H9 (cell line): ENCODE data around the gene SENP7. TPM values are rescaled to one million over a fixed set of nuclear protein-coding genes. Genes with fewer than 3 reads are reported as not detected.
A peak's percentile ranks its signal among the peaks of the same experiment; 100 is the strongest.

Experiments
- DNase-seq: peaks from one replicate; pipeline ENCODE4 v3.0.0-alpha.2; 2017
- H2AFZ ChIP-seq: one replicate; pipeline ENCODE4 v1.6.1; 2013; ENCODE audit warnings: mild to moderate bottlenecking, low read length, control low read depth, moderate library complexity
- H2AK5ac ChIP-seq: 2 replicates; pipeline ENCODE4 v1.6.1; 2013; ENCODE audit warnings: low read length, control low read depth, mixed read lengths; ENCODE audit not compliant: insufficient read length
- H2BK120ac ChIP-seq: one replicate; pipeline ENCODE4 v1.6.1; 2013; ENCODE audit warnings: low read depth, mild to moderate bottlenecking, low read length, control low read depth, inconsistent platforms; ENCODE audit not compliant: poor library complexity, severe bottlenecking
- H2BK12ac ChIP-seq: 2 replicates; pipeline ENCODE4 v1.6.1; 2013; ENCODE audit warnings: low read length, control low read depth, mixed read lengths, low read depth; ENCODE audit not compliant: insufficient read length
- H2BK15ac ChIP-seq: 2 replicates; pipeline ENCODE4 v1.6.1; 2013; ENCODE audit warnings: low read depth, low read length, control low read depth
- H2BK20ac ChIP-seq: one replicate; pipeline ENCODE4 v1.6.1; 2013; ENCODE audit warnings: low read depth, mild to moderate bottlenecking, low read length, control low read depth, inconsistent platforms; ENCODE audit not compliant: poor library complexity, severe bottlenecking
- H2BK5ac ChIP-seq: 2 replicates; pipeline ENCODE4 v1.6.1; 2013; ENCODE audit warnings: low read length, control low read depth, mixed read lengths; ENCODE audit not compliant: insufficient read length
- H3K14ac ChIP-seq: 2 replicates; pipeline ENCODE4 v1.6.1; 2013; ENCODE audit warnings: low read length, control low read depth; ENCODE audit not compliant: insufficient read depth
- H3K18ac ChIP-seq: 2 replicates; pipeline ENCODE4 v1.6.1; 2013; ENCODE audit warnings: low read depth, mild to moderate bottlenecking, mixed read lengths, low read length, control low read depth; ENCODE audit not compliant: insufficient read length
- H3K23ac ChIP-seq: 2 replicates; pipeline ENCODE4 v1.6.1; 2013; ENCODE audit warnings: low read length, control low read depth, mixed read lengths, low read depth; ENCODE audit not compliant: insufficient read length
- H3K23me2 ChIP-seq: 2 replicates; pipeline ENCODE4 v1.6.1; 2013; ENCODE audit warnings: low read depth, mild to moderate bottlenecking, mixed read lengths, low read length, control low read depth; ENCODE audit not compliant: insufficient read length, poor library complexity, severe bottlenecking
- H3K27ac ChIP-seq: 2 replicates; pipeline ENCODE4 v1.5.1; 2013; ENCODE audit warnings: low read length, control low read depth, mixed read lengths, low read depth; ENCODE audit not compliant: insufficient read length
- H3K27me3 ChIP-seq: 2 replicates; pipeline ENCODE4 v1.6.1; 2013; ENCODE audit warnings: low read length, control low read depth, inconsistent platforms; ENCODE audit not compliant: insufficient read depth
- H3K4ac ChIP-seq: 2 replicates; pipeline ENCODE4 v1.6.1; 2013; ENCODE audit warnings: low read depth, mild to moderate bottlenecking, control low read depth, inconsistent platforms, low read length, moderate library complexity
- H3K4me1 ChIP-seq: 2 replicates; pipeline ENCODE4 v1.6.1; 2013; ENCODE audit warnings: low read length, control low read depth, inconsistent platforms; ENCODE audit not compliant: insufficient read depth
- H3K4me2 ChIP-seq: 2 replicates; pipeline ENCODE4 v1.6.1; 2013; ENCODE audit warnings: low read length, control low read depth, mixed read lengths; ENCODE audit not compliant: insufficient read length, insufficient read depth
- H3K56ac ChIP-seq: 2 replicates; pipeline ENCODE4 v1.6.1; 2013; ENCODE audit warnings: low read depth, mild to moderate bottlenecking, mixed read lengths, low read length, control low read depth; ENCODE audit not compliant: insufficient read length
- H3K79me1 ChIP-seq: 2 replicates; pipeline ENCODE4 v1.6.1; 2013; ENCODE audit warnings: low read depth, mild to moderate bottlenecking, moderate library complexity, low read length, control low read depth, inconsistent platforms; ENCODE audit not compliant: insufficient read depth, poor library complexity, severe bottlenecking
- H3K79me2 ChIP-seq: 2 replicates; pipeline ENCODE4 v1.6.1; 2013; ENCODE audit warnings: low read length, control low read depth, inconsistent platforms; ENCODE audit not compliant: insufficient read depth
- H3K9ac ChIP-seq: 2 replicates; pipeline ENCODE4 v1.6.1; 2013; ENCODE audit warnings: low read length, control low read depth, mixed read lengths; ENCODE audit not compliant: insufficient read length; ENCODE audit errors: extremely low read depth
- H3K9me3 ChIP-seq: one replicate; pipeline ENCODE4 v1.6.1; 2013; ENCODE audit warnings: low read depth, low read length, inconsistent platforms; ENCODE audit not compliant: control insufficient read depth
- H3T11ph ChIP-seq: one replicate; pipeline ENCODE4 v1.6.1; 2013; ENCODE audit warnings: mild to moderate bottlenecking, low read length, control low read depth, inconsistent platforms
- H4K20me1 ChIP-seq: one replicate; pipeline ENCODE4 v1.6.1; 2013; ENCODE audit not compliant: control insufficient read depth, insufficient read length, insufficient read depth
- H4K5ac ChIP-seq: 2 replicates; pipeline ENCODE4 v1.6.1; 2013; ENCODE audit warnings: low read depth, mild to moderate bottlenecking, mixed read lengths, low read length, control low read depth; ENCODE audit not compliant: insufficient read length
- H4K8ac ChIP-seq: replicated peaks from 2 replicates; pipeline ENCODE4 v1.6.1; 2013; ENCODE audit warnings: low read length, control low read depth, mixed read lengths, low read depth; ENCODE audit not compliant: insufficient read length
- H4K91ac ChIP-seq: 2 replicates; pipeline ENCODE4 v1.6.1; 2013; ENCODE audit warnings: low read depth, mild to moderate bottlenecking, moderate library complexity, mixed read lengths, low read length, control low read depth; ENCODE audit not compliant: insufficient read length
- H3K27ac Mint-ChIP-seq, 3 experiments: 2 replicates in 2 of 3; 3 replicates in 1 of 3; pipeline ENCODE4 v1.8.0; 2020 to 2021; ENCODE audit warnings: mixed read lengths in 3 of 3, mild to moderate bottlenecking in 1 of 3, moderate library complexity in 1 of 3
- H3K27me3 Mint-ChIP-seq: 2 replicates; pipeline ENCODE4 v1.8.0; 2021; ENCODE audit warnings: low read depth, mild to moderate bottlenecking, moderate library complexity, mixed read lengths
- H3K36me3 Mint-ChIP-seq, 3 experiments: 2 replicates in 2 of 3; 3 replicates in 1 of 3; pipeline ENCODE4 v1.8.0; 2020 to 2021; ENCODE audit warnings: low read depth in 3 of 3, mixed read lengths in 3 of 3; ENCODE audit not compliant: insufficient read depth in 1 of 3
- H3K4me1 Mint-ChIP-seq, 2 experiments: 2 replicates each; pipeline ENCODE4 v1.8.0; 2020; ENCODE audit warnings: mixed read lengths in 2 of 2
- H3K4me3 Mint-ChIP-seq, 2 experiments: 2 replicates in 1 of 2; 3 replicates in 1 of 2; pipeline ENCODE4 v1.8.0; 2020 to 2021; ENCODE audit warnings: mild to moderate bottlenecking in 2 of 2, mixed read lengths in 2 of 2, moderate library complexity in 1 of 2
- H3K9me3 Mint-ChIP-seq, 2 experiments: 2 replicates in 1 of 2; 3 replicates in 1 of 2; pipeline ENCODE4 v1.8.0; 2020; ENCODE audit warnings: mild to moderate bottlenecking in 2 of 2, mixed read lengths in 2 of 2, moderate library complexity in 1 of 2
- CTCF ChIP-seq: fragments of 200-600 bp; sonication (generic); conservative IDR thresholded peaks from 3 replicates; pipeline ENCODE4 v1.8.0; 2021; ENCODE audit warnings: antibody characterized with exemption, mild to moderate bottlenecking
- WGBS: extraction: QIAGEN DNeasy Blood & Tissue Kit; methylation state at CpG from one replicate; pipeline ENCODE4 v1.1.7; 2013; ENCODE audit warnings: missing lambda C conversion rate, low lambda C conversion rate, mixed read lengths; ENCODE audit not compliant: insufficient read length; ENCODE audit errors: extremely low coverage; 5-methylcytosine and 5-hydroxymethylcytosine counted together
- total RNA-seq: library from RNA; stranded (reverse); gene quantifications from 2 replicates; pipeline ENCODE4 v1.2.1, GENCODE V29; 2021

The SENP7 gene
- total RNA-seq, 1 experiment from 2014 or later = 8.4 TPM

GRCh38 chr3:101423984-101424888, 88.8 kb downstream of the SENP7 start:
- H3K9me3 Mint-ChIP-seq = peaks cover 20 to 34% of the 10 kb centered on the region in 2 experiments
- H3K56ac ChIP-seq = no peak overlapping the region
- H3K9ac ChIP-seq = no peak overlapping the region
- TF ChIP-seq CTCF = no peak
- H3K4ac ChIP-seq = no peak overlapping the region
- no CpG with 5 or more reads among the region's 11 CpGs for WGBS
- peaks cover 4 to 15% (median 7%) of the 10 kb centered on the region in 3 experiments; a peak in 5 of 7 replicates for H3K36me3 Mint-ChIP-seq
- H2BK5ac ChIP-seq = no peak overlapping the region
- no peak overlapping the region for H2AK5ac ChIP-seq
- peaks cover 4% of the 10 kb centered on the region for H3K9me3 ChIP-seq
- H3K4me3 Mint-ChIP-seq = no peak overlapping the region
- H3K14ac ChIP-seq = peak overlapping the region; percentile 34; the same call in 1 of the 2 replicates
- no peaks in the 10 kb centered on the region for H3K4me1 Mint-ChIP-seq
- H3K79me2 ChIP-seq = no peaks in the 10 kb centered on the region
- no peak overlapping the region for H2BK20ac ChIP-seq
- no peak overlapping the region for H3T11ph ChIP-seq
- H2BK120ac ChIP-seq = no peak overlapping the region
- no peak overlapping the region for H2AFZ ChIP-seq
- H4K20me1 ChIP-seq = no peaks in the 10 kb centered on the region
- DNase-seq = no peak
- peak overlapping the region in 2 of 3 experiments; percentile 44 to 84; a peak in 5 of 7 replicates for H3K27ac Mint-ChIP-seq
- H2BK15ac ChIP-seq = no peak overlapping the region
- no peaks in the 10 kb centered on the region for H3K27me3 Mint-ChIP-seq
- H3K23ac ChIP-seq = no peak overlapping the region
- H4K5ac ChIP-seq = peak overlapping the region; percentile 72
- no peaks in the 10 kb centered on the region for H3K79me1 ChIP-seq
- H3K23me2 ChIP-seq = no peaks in the 10 kb centered on the region
- no peaks in the 10 kb centered on the region for H3K4me1 ChIP-seq
- no peak overlapping the region for H4K8ac ChIP-seq
- H3K18ac ChIP-seq = peak overlapping the region; percentile 7
- H2BK12ac ChIP-seq = no peak overlapping the region
- no peak overlapping the region for H3K27ac ChIP-seq
- H4K91ac ChIP-seq = no peak overlapping the region
- no peaks in the 10 kb centered on the region for H3K27me3 ChIP-seq
- H3K4me2 ChIP-seq = no peak overlapping the region
